B cell (primary cell): ENCODE results near the gene ZNF132.

Experiments used
- CTCF ChIP-seq: fragments of 200-600 bp; IDR thresholded peaks from one replicate; pipeline ENCODE4 v1.8.0; 2022; ENCODE audit warnings: antibody characterized with exemption, mild to moderate bottlenecking
- EZH2 ChIP-seq: IDR thresholded peaks from 2 replicates; pipeline ENCODE4 v1.6.1; 2012; ENCODE audit warnings: borderline replicate concordance, low read depth, mild to moderate bottlenecking, moderate library complexity, low read length; ENCODE audit not compliant: insufficient read depth, poor library complexity, severe bottlenecking

- TF ChIP-seq CTCF (no peak), EZH2 (no peak)
Measured at GRCh38 chr19:58477871-58478270, 37.9 kb upstream of the ZNF132 start.
